Cardiac muscle cell (in vitro differentiated cells and primary cell): Measurements from ENCODE around the gene TROAP. TPM values are rescaled to one million over a fixed set of nuclear protein-coding genes. Genes with fewer than 3 reads are reported as not detected.

Source experiments
- DNase-seq, 2 donors: peaks; one replicate each; pipeline versions ENCODE4 v3.0.0 to v3.0.0-alpha.2; 2010 to 2017; ENCODE audit warnings: low read depth in 1 of 2, low spot score in 1 of 2
- H3K27ac ChIP-seq: fragments of 200-600 bp; sonication (generic); 2 replicates; pipeline ENCODE4 v1.5.1; 2016
- H3K27me3 ChIP-seq: fragments of 200-600 bp; sonication (generic); 2 replicates; pipeline ENCODE4 v1.6.0; 2016; ENCODE audit warnings: control low read depth
- H3K36me3 ChIP-seq: fragments of 200-600 bp; sonication (generic); 2 replicates; pipeline ENCODE4 v1.5.1; 2016; ENCODE audit warnings: control low read depth
- H3K4me1 ChIP-seq: fragments of 200-600 bp; sonication (generic); 2 replicates; pipeline ENCODE4 v1.8.1; 2017; ENCODE audit warnings: low read depth, mild to moderate bottlenecking, mixed run types
- H3K4me3 ChIP-seq: fragments of 200-600 bp; sonication (generic); 2 replicates; pipeline ENCODE4 v1.5.1; 2016; ENCODE audit warnings: mild to moderate bottlenecking
- H3K9me3 ChIP-seq: fragments of 200-600 bp; sonication (generic); 2 replicates; pipeline ENCODE4 v1.5.1; 2017; ENCODE audit warnings: low read depth, mild to moderate bottlenecking, control low read depth
- CTCF ChIP-seq: IDR thresholded peaks from 2 replicates; pipeline ENCODE4 v1.5.1; 2012; ENCODE audit warnings: low read depth, mild to moderate bottlenecking, low read length
- polyA plus RNA-seq: library from polyadenylated mRNA; unstranded; fragments of >200 nt; fragmentation: Nextera tagmentation; extraction: Ambion mirVana; gene quantifications from 2 replicates; pipeline ENCODE4 v1.2.1, GENCODE V29; 2016
- total RNA-seq: library from RNA; depleted of rRNA; stranded (reverse); fragments of >200 nt; gene quantifications from 2 replicates; pipeline ENCODE4 v1.2.3, GENCODE V29; 2016

TROAP gene
- total and polyA plus RNA-seq, 2 experiments from 2014 or later, result 8.2 to 72.9 TPM

GRCh38 chr12:49342066-49342913 lies 19.2 kb downstream of the TROAP start:
- Histone ChIP-seq H3K9me3 (no peaks in the 10 kb centered on the region), H3K27me3 (peaks cover 100% of the 10 kb centered on the region), H3K36me3 (no peaks in the 10 kb centered on the region), H3K4me1 (peaks cover 19% of the 10 kb centered on the region), H3K4me3 (peak overlapping the region; percentile 26), H3K27ac (no peak overlapping the region)
- DNase-seq, result peak; percentile 82 to 95
- peak; percentile 85 for TF ChIP-seq CTCF

- Histone ChIP-seq H3K4me1 (peaks cover 19% of the 10 kb centered on the region), H3K9me3 (no peaks in the 10 kb centered on the region), H3K27me3 (peaks cover 100% of the 10 kb centered on the region), H3K27ac (no peak overlapping the region), H3K36me3 (no peaks in the 10 kb centered on the region), H3K4me3 (peak overlapping the region; percentile 26)
- no peak for TF ChIP-seq CTCF
- no peak for DNase-seq
Measured at GRCh38 chr12:49342914-49343731, 20.1 kb downstream of the TROAP start.

- H3K4me1 ChIP-seq, result peaks cover 19% of the 10 kb centered on the region
- no peak for DNase-seq
- peak overlapping the region; percentile 38 for H3K4me3 ChIP-seq
- peaks cover 100% of the 10 kb centered on the region for H3K27me3 ChIP-seq
- H3K27ac ChIP-seq, result no peak overlapping the region
- no peaks in the 10 kb centered on the region for H3K36me3 ChIP-seq
- no peaks in the 10 kb centered on the region for H3K9me3 ChIP-seq
- no peak for TF ChIP-seq CTCF
Measured at GRCh38 chr12:49344486-49345050, 21.5 kb downstream of the TROAP start.

- Histone ChIP-seq H3K36me3 (no peaks in the 10 kb centered on the region), H3K4me1 (peaks cover 19% of the 10 kb centered on the region), H3K9me3 (no peaks in the 10 kb centered on the region), H3K27ac (no peak overlapping the region), H3K27me3 (peaks cover 100% of the 10 kb centered on the region), H3K4me3 (peak overlapping the region; percentile 38)
- no peak for TF ChIP-seq CTCF
- peak in 1 of 2 donors; percentile 62 for DNase-seq
Measured at GRCh38 chr12:49345051-49345824, 22.2 kb downstream of the TROAP start.
